Mesenchymal stem cell (in vitro differentiated cells and primary cell): Measurements from ENCODE around the gene PROX1.

Source experiments
- DNase-seq: peaks from one replicate; pipeline ENCODE4 v3.0.0-alpha.2; 2013
- H2AFZ ChIP-seq: one replicate; pipeline ENCODE4 v1.6.1; 2013; ENCODE audit warnings: low read depth, mild to moderate bottlenecking, control low read depth, inconsistent platforms, low read length, moderate library complexity
- H2AK5ac ChIP-seq: 2 replicates; pipeline ENCODE4 v1.6.1; 2013; ENCODE audit warnings: low read length, moderate library complexity, mild to moderate bottlenecking, inconsistent platforms; ENCODE audit not compliant: severe bottlenecking
- H2BK120ac ChIP-seq: one replicate; pipeline ENCODE4 v1.6.1; 2013; ENCODE audit warnings: low read depth, mild to moderate bottlenecking, inconsistent platforms, low read length, moderate library complexity
- H2BK12ac ChIP-seq, 2 experiments: one replicate each; pipeline ENCODE4 v1.6.1; 2013; ENCODE audit warnings: inconsistent platforms in 2 of 2, low read length in 2 of 2, mild to moderate bottlenecking in 2 of 2, moderate library complexity in 2 of 2, control low read depth in 1 of 2
- H2BK15ac ChIP-seq: one replicate; pipeline ENCODE4 v1.6.1; 2013; ENCODE audit warnings: mild to moderate bottlenecking, low read depth, inconsistent platforms; ENCODE audit not compliant: poor library complexity, severe bottlenecking
- H2BK5ac ChIP-seq: 2 replicates; pipeline ENCODE4 v1.6.1; 2013; ENCODE audit warnings: low read depth, mild to moderate bottlenecking, low read length, control low read depth, inconsistent platforms; ENCODE audit not compliant: poor library complexity, severe bottlenecking
- H3K14ac ChIP-seq, 2 experiments: one replicate each; pipeline ENCODE4 v1.6.1; 2013; ENCODE audit warnings: inconsistent platforms in 2 of 2, low read length in 2 of 2, control low read depth in 1 of 2, mild to moderate bottlenecking in 1 of 2, moderate library complexity in 1 of 2
- H3K18ac ChIP-seq, 2 experiments: one replicate each; pipeline ENCODE4 v1.6.1; 2013; ENCODE audit warnings: inconsistent platforms in 2 of 2, low read length in 2 of 2, control low read depth in 1 of 2, low read depth in 1 of 2, mild to moderate bottlenecking in 1 of 2
- H3K23ac ChIP-seq, 2 experiments: one replicate each; pipeline ENCODE4 v1.6.1; 2013; ENCODE audit warnings: inconsistent platforms in 2 of 2, low read length in 2 of 2, mild to moderate bottlenecking in 2 of 2, moderate library complexity in 2 of 2, control low read depth in 1 of 2
- H3K27ac ChIP-seq: 2 replicates; pipeline ENCODE4 v1.5.1; 2013; ENCODE audit warnings: mild to moderate bottlenecking, moderate library complexity, low read length, control low read depth, inconsistent platforms; ENCODE audit not compliant: poor library complexity, severe bottlenecking
- H3K27me3 ChIP-seq, 2 experiments: 2 replicates each; pipeline versions ENCODE4 v1.6.1 to v1.7.0; 2013; ENCODE audit warnings: low read length in 2 of 2, mild to moderate bottlenecking in 2 of 2, moderate library complexity in 2 of 2, control low read depth in 1 of 2, inconsistent platforms in 1 of 2; ENCODE audit not compliant: control insufficient read depth in 1 of 2, insufficient read depth in 1 of 2
- H3K36me3 ChIP-seq, 2 experiments: 2 replicates each; pipeline versions ENCODE4 v1.6.1 to v1.7.0; 2013; ENCODE audit warnings: low read length in 2 of 2, control low read depth in 1 of 2, inconsistent platforms in 1 of 2, low read depth in 1 of 2, mild to moderate bottlenecking in 1 of 2; ENCODE audit not compliant: insufficient read depth in 2 of 2, control insufficient read depth in 1 of 2
- H3K4ac ChIP-seq, 2 experiments: one replicate each; pipeline ENCODE4 v1.6.1; 2013; ENCODE audit warnings: inconsistent platforms in 2 of 2, low read length in 2 of 2, mild to moderate bottlenecking in 2 of 2, moderate library complexity in 2 of 2, control low read depth in 1 of 2, low read depth in 1 of 2
- H3K4me1 ChIP-seq: 2 replicates; pipeline ENCODE4 v1.6.1; 2013; ENCODE audit warnings: low read depth, low read length, control low read depth; ENCODE audit not compliant: control insufficient read depth, insufficient read depth
- H3K4me2 ChIP-seq: 2 replicates; pipeline ENCODE4 v1.6.1; 2013; ENCODE audit warnings: low read length, mild to moderate bottlenecking, inconsistent platforms; ENCODE audit not compliant: poor library complexity, severe bottlenecking
- H3K4me3 ChIP-seq, 2 experiments: 2 replicates each; pipeline versions ENCODE4 v1.5.1 to v1.7.0; 2013; ENCODE audit warnings: low read length in 2 of 2, mild to moderate bottlenecking in 2 of 2, control low read depth in 1 of 2, low read depth in 1 of 2; ENCODE audit not compliant: insufficient read depth in 1 of 2
- H3K79me1 ChIP-seq: replicated peaks from 2 replicates; pipeline ENCODE4 v1.6.1; 2013; ENCODE audit warnings: mild to moderate bottlenecking, control low read depth, low read length, inconsistent platforms; ENCODE audit not compliant: poor library complexity, severe bottlenecking
- H3K9ac ChIP-seq: 2 replicates; pipeline ENCODE4 v1.7.0; 2013; ENCODE audit warnings: mild to moderate bottlenecking, low read length, moderate library complexity
- H3K9me3 ChIP-seq: 2 replicates; pipeline ENCODE4 v1.7.0; 2013; ENCODE audit warnings: mild to moderate bottlenecking, low read length; ENCODE audit not compliant: control insufficient read depth
- H4K8ac ChIP-seq: one replicate; pipeline ENCODE4 v1.6.1; 2013; ENCODE audit warnings: inconsistent platforms, mild to moderate bottlenecking, low read length, moderate library complexity
- H4K91ac ChIP-seq: one replicate; pipeline ENCODE4 v1.6.1; 2013; ENCODE audit warnings: mild to moderate bottlenecking, low read length, inconsistent platforms
- WGBS: methylation state at CpG from one replicate; pipeline ENCODE4 v1.1.7; 2013; ENCODE audit warnings: mixed read lengths; 5-methylcytosine and 5-hydroxymethylcytosine counted together

PROX1 gene

DNA sequence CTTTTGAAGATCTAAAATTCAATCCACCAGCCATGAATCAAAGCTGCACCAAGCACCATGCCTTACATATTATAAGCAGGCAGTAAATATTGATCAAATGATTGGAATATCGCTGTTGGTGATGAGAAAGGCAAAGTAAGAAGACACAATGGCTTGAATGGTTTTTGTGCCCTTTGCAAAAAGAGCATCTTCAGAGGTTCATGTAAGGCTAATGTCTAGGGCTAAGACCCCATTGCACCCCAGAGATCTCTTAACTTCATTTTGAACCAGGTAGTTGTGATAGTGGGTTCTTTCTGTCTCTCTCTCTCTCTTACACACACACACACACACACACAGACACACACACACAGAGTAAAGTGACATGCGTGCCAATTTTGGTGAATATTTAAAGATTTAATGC, 12.0 kb downstream of the PROX1 start:
- no peak for DNase-seq

DNA sequence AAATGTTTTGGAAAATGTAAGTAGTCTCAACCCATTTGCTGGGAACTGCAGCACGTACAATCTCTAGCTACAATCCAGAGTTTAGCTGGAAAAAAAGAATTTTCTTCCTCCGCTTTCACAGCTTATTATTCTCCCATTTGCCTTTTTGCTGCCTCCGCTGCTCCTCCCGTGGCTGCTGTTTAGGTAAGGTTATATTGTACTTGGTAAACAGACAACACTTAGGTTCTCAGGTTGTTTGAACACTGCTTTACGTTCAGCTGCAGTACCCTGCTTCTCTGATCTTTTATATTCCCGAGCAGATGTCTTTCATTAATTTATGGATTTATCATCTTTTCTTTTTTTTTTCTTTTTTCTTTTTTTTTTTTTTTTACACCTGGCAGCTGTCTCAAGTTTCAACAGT, 14.3 kb downstream of the PROX1 start:
- no peaks in the 10 kb centered on the region for H3K36me3 ChIP-seq
- H4K91ac ChIP-seq, result no peak overlapping the region
- no peak overlapping the region for H3K18ac ChIP-seq
- no peak overlapping the region for H3K4me3 ChIP-seq
- no peaks in the 10 kb centered on the region for H3K79me1 ChIP-seq
- H3K14ac ChIP-seq, result no peak overlapping the region
- no peak overlapping the region for H4K8ac ChIP-seq
- H3K27ac ChIP-seq, result no peak overlapping the region
- 67% methylated on average over 4 of the region's 6 CpGs for WGBS
- H2AFZ ChIP-seq, result no peak overlapping the region
- peak overlapping the region; percentile 39 for H3K9ac ChIP-seq
- H3K4ac ChIP-seq, result no peak overlapping the region
- no peak overlapping the region for H2BK120ac ChIP-seq
- no peaks in the 10 kb centered on the region for H3K27me3 ChIP-seq
- no peak overlapping the region for H3K4me2 ChIP-seq
- H3K9me3 ChIP-seq, result no peaks in the 10 kb centered on the region
- DNase-seq, result no peak
- H2AK5ac ChIP-seq, result no peak overlapping the region
- no peak overlapping the region for H3K23ac ChIP-seq
- no peak overlapping the region for H2BK5ac ChIP-seq
- no peak overlapping the region for H2BK12ac ChIP-seq
- H2BK15ac ChIP-seq, result no peak overlapping the region
- no peaks in the 10 kb centered on the region for H3K4me1 ChIP-seq

More for the DNA sequence above, 12.0 kb downstream of the PROX1 start:
- H4K8ac ChIP-seq, result no peak overlapping the region
- no peak overlapping the region for H3K4ac ChIP-seq
- H4K91ac ChIP-seq, result no peak overlapping the region
- H3K14ac ChIP-seq, result no peak overlapping the region
- no peak overlapping the region for H2BK15ac ChIP-seq
- H3K79me1 ChIP-seq, result no peaks in the 10 kb centered on the region
- H3K4me3 ChIP-seq, result no peak overlapping the region
- H2AK5ac ChIP-seq, result no peak overlapping the region
- no peak overlapping the region for H2AFZ ChIP-seq
- peaks cover 0 to 4% of the 10 kb centered on the region in 2 experiments for H3K27me3 ChIP-seq
- 94% methylated on average over 2 of the region's 2 CpGs for WGBS
- no peaks in the 10 kb centered on the region for H3K9me3 ChIP-seq
- no peaks in the 10 kb centered on the region for H3K4me1 ChIP-seq
- H3K18ac ChIP-seq, result no peak overlapping the region
- no peak overlapping the region for H3K23ac ChIP-seq
- H3K27ac ChIP-seq, result no peak overlapping the region
- H3K9ac ChIP-seq, result no peak overlapping the region
- no peak overlapping the region for H2BK12ac ChIP-seq
- H3K4me2 ChIP-seq, result no peak overlapping the region
- H3K36me3 ChIP-seq, result no peaks in the 10 kb centered on the region
- no peak overlapping the region for H2BK5ac ChIP-seq
- H2BK120ac ChIP-seq, result no peak overlapping the region

DNA sequence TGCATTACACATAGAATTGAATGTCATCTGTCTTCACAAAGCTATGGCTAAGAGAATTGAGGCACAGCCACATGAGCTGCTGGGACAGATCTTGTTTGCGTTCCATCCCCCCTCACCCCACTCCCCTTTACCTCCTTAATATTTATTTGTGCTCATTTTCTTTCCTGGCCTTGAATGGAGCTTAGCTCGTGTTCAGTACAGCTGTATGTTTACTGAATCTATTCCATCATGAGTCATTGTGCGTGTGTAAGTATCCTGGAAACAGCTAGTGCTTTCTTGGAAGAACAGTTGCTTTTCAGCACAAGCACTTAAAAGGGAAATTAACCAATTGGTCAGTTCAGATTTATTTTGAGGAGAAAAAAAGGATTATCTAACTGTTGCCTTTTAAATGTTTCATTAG, 14.7 kb downstream of the PROX1 start:
- 27% methylated on average over 3 of the region's 3 CpGs for WGBS
- Histone ChIP-seq H3K9me3 (no peaks in the 10 kb centered on the region), H2BK12ac (no peak overlapping the region), H3K18ac (no peak overlapping the region), H2BK15ac (no peak overlapping the region), H3K36me3 (no peaks in the 10 kb centered on the region), H2AK5ac (no peak overlapping the region), H3K23ac (no peak overlapping the region), H4K8ac (no peak overlapping the region), H4K91ac (no peak overlapping the region), H3K9ac (peak overlapping the region; percentile 39), H2BK5ac (no peak overlapping the region), H3K79me1 (no peaks in the 10 kb centered on the region), H3K27me3 (no peaks in the 10 kb centered on the region), H3K4me2 (no peak overlapping the region), H3K4me3 (no peak overlapping the region), H3K27ac (no peak overlapping the region), H3K4me1 (no peaks in the 10 kb centered on the region), H3K14ac (no peak overlapping the region), H3K4ac (no peak overlapping the region), H2AFZ (no peak overlapping the region), H2BK120ac (no peak overlapping the region)
- peak; percentile 65 for DNase-seq

DNA sequence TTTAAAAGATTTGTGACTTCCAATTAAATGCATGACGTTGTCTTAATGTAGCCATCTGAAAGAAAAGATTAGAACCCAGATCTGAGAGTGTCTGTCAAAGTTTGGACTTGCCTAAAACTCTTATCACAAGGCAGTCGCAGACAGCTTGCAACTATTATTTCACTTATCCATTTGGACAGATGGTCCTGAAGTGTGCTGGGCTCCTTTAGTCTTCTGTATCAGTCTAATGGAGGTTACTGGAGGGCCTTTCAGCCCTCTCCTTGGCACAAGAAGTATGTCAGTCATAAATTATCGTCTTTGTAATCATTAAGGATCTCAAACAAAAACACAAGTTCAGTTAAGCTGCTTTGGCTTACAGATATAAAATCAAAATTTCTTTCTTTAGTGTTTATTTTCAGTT, 15.5 kb downstream of the PROX1 start:
- Histone ChIP-seq H3K27me3 (no peaks in the 10 kb centered on the region), H2BK15ac (no peak overlapping the region), H2AFZ (no peak overlapping the region), H3K4me2 (no peak overlapping the region), H4K8ac (no peak overlapping the region), H3K23ac (no peak overlapping the region), H3K4ac (no peak overlapping the region), H2BK12ac (no peak overlapping the region), H3K27ac (no peak overlapping the region), H3K36me3 (no peaks in the 10 kb centered on the region), H3K9me3 (no peaks in the 10 kb centered on the region), H3K79me1 (no peaks in the 10 kb centered on the region), H2BK5ac (no peak overlapping the region), H3K18ac (no peak overlapping the region), H2AK5ac (no peak overlapping the region), H3K4me3 (no peak overlapping the region), H3K14ac (no peak overlapping the region), H3K9ac (no peak overlapping the region), H2BK120ac (no peak overlapping the region), H4K91ac (no peak overlapping the region), H3K4me1 (no peaks in the 10 kb centered on the region)
- DNase-seq, result no peak
- 82% methylated on average over 2 of the region's 3 CpGs for WGBS
